Measurements from ENCODE around the gene SLC4A9. TPM values are rescaled to one million over a fixed set of nuclear protein-coding genes. Genes with fewer than 3 reads are reported as not detected.

The SLC4A9 gene
- total RNA-seq, 1 experiment from 2014 or later, result 0.86 TPM

GRCh38 chr5:140360681-140361479 lies 886 bp downstream of the SLC4A9 start:
- DNase-seq (ENCODE audit: low spot score), result no peak

- DNase-seq (ENCODE audit: low spot score), result no peak
These were observed 1.9 kb downstream of the SLC4A9 start for GRCh38 chr5:140361901-140362300.

- no peak for DNase-seq (ENCODE audit: low spot score)
These were observed 2.3 kb downstream of the SLC4A9 start for GRCh38 chr5:140362311-140362710.

- DNase-seq (ENCODE audit: low spot score), result peak; percentile 92
These were observed 3.1 kb downstream of the SLC4A9 start for GRCh38 chr5:140362875-140363630.

GRCh38 chr5:140363631-140364471 lies 3.9 kb downstream of the SLC4A9 start:
- DNase-seq (ENCODE audit: low spot score), result no peak

- no peak for DNase-seq (ENCODE audit: low spot score)
These were observed 4.4 kb downstream of the SLC4A9 start for GRCh38 chr5:140364472-140364765.

- DNase-seq (ENCODE audit: low spot score), result peak; percentile 61
These were observed 5.3 kb downstream of the SLC4A9 start for GRCh38 chr5:140365282-140365681.

GRCh38 chr5:140365941-140366340 lies 5.9 kb downstream of the SLC4A9 start:
- no peak for DNase-seq (ENCODE audit: low spot score)

- no peak for DNase-seq (ENCODE audit: low spot score)
These were observed 6.7 kb downstream of the SLC4A9 start for GRCh38 chr5:140366589-140367255.

GRCh38 chr5:140367256-140368013 lies 7.4 kb downstream of the SLC4A9 start:
- DNase-seq (ENCODE audit: low spot score), result no peak

- DNase-seq (ENCODE audit: low spot score), result no peak
These were observed 11.6 kb downstream of the SLC4A9 start for GRCh38 chr5:140371356-140372151.

GRCh38 chr5:140372971-140373487 lies 13.0 kb downstream of the SLC4A9 start:
- peak; percentile 80 for DNase-seq (ENCODE audit: low spot score)

GRCh38 chr5:140381351-140381750 lies 21.4 kb downstream of the SLC4A9 start:
- no peak for DNase-seq (ENCODE audit: low spot score)

- DNase-seq (ENCODE audit: low spot score), result no peak
These were observed 22.0 kb downstream of the SLC4A9 start for GRCh38 chr5:140381972-140382371.

GRCh38 chr5:140382866-140383265 lies 22.9 kb downstream of the SLC4A9 start:
- no peak for DNase-seq (ENCODE audit: low spot score)

GRCh38 chr5:140383300-140383699 lies 23.3 kb downstream of the SLC4A9 start:
- no peak for DNase-seq (ENCODE audit: low spot score)

- no peak for DNase-seq (ENCODE audit: low spot score)
These were observed 28.1 kb downstream of the SLC4A9 start for GRCh38 chr5:140388052-140388451.

- peak; percentile 7 for DNase-seq (ENCODE audit: low spot score)
These were observed 31.3 kb downstream of the SLC4A9 start for GRCh38 chr5:140391312-140391711.

GRCh38 chr5:140391732-140392131 lies 31.7 kb downstream of the SLC4A9 start:
- peak; percentile 37 for DNase-seq (ENCODE audit: low spot score)

GRCh38 chr5:140393738-140394137 lies 33.7 kb downstream of the SLC4A9 start:
- no peak for DNase-seq (ENCODE audit: low spot score)
